Transverse colon (tissue), 4 donors: Measurements from ENCODE around the gene KCNQ4. TPM values are rescaled to one million over a fixed set of nuclear protein-coding genes. Genes with fewer than 3 reads are reported as not detected.

Experiments used
- DNase-seq: peaks from one replicate; pipeline ENCODE4 v3.0.0-alpha.2; 2019
- H3K27ac ChIP-seq, 4 donors: fragments of 200-600 bp; sonication (generic); 2 replicates each; pipeline ENCODE4 v1.5.1; 2016 to 2018; ENCODE audit warnings: inconsistent platforms in 4 of 4
- H3K27me3 ChIP-seq: fragments of 200-600 bp; sonication (generic); 2 replicates; pipeline ENCODE4 v1.5.1; 2017; ENCODE audit warnings: inconsistent platforms
- H3K36me3 ChIP-seq, 4 donors: fragments of 200-600 bp; sonication (generic); 2 replicates each; pipeline ENCODE4 v1.5.1; 2017 to 2019; ENCODE audit warnings: inconsistent platforms in 4 of 4
- H3K4me1 ChIP-seq, 4 donors: fragments of 200-600 bp; sonication (generic); 2 replicates each; pipeline ENCODE4 v1.5.1; 2017 to 2020; ENCODE audit warnings: inconsistent platforms in 4 of 4
- H3K4me3 ChIP-seq, 4 donors: fragments of 200-600 bp; sonication (generic); 1 replicate in 1 of 4; 2 replicates in 3 of 4; pipeline versions ENCODE4 v1.5.1 to v1.6.1; 2017 to 2019; ENCODE audit warnings: inconsistent platforms in 4 of 4
- H3K9me3 ChIP-seq, 2 donors: fragments of 200-600 bp; sonication (generic); 2 replicates each; pipeline ENCODE4 v1.5.1; 2017 to 2019; ENCODE audit warnings: inconsistent platforms in 2 of 2
- CTCF ChIP-seq, 5 experiments: fragments of 200-600 bp in 3 of 5; fragments of 450-650 bp in 2 of 5; sonication (generic) in 3 of 5; IDR thresholded peaks; 1 replicate in 2 of 5; 2 replicates in 3 of 5; pipeline ENCODE4 v1.5.1; 2016 to 2017; ENCODE audit warnings: antibody characterized with exemption in 5 of 5, inconsistent platforms in 3 of 5, mild to moderate bottlenecking in 2 of 5, moderate library complexity in 1 of 5
- EP300 ChIP-seq: sonication (generic); formaldehyde crosslinking; IDR thresholded peaks from one replicate; pipeline ENCODE4 v1.6.1; 2017; ENCODE audit warnings: antibody characterized with exemption, low read depth
- POLR2A ChIP-seq: fragments of 450-650 bp; IDR thresholded peaks from one replicate; pipeline ENCODE4 v1.6.1; 2016; ENCODE audit warnings: antibody characterized with exemption, mild to moderate bottlenecking, moderate library complexity
- POLR2AphosphoS5 ChIP-seq, 3 donors: sonication (generic); formaldehyde crosslinking; IDR thresholded peaks; one replicate each; pipeline ENCODE4 v1.6.1; 2016; ENCODE audit warnings: antibody characterized with exemption in 3 of 3
- whole genome bisulfite sequencing, 2 donors: methylation state at CpG; one replicate each; pipeline ENCODE4 v1.1.5; 2018; ENCODE audit warnings: low coverage in 1 of 2; 5-methylcytosine and 5-hydroxymethylcytosine counted together
- in situ Hi-C, 4 donors: fragments of 200-750 bp; cut with MboI; loops; one replicate each; pipeline versions ENCODE4 v1.15.0 to v1.15.1; 2017; ENCODE audit warnings: low sequenced_read_pairs in 3 of 4, low pct_ligation_motif_present in 1 of 4, low pct_unique_long_range_greater_than_20kb in 1 of 4
- intact Hi-C: fragments of 100-400 bp; cut with DNase I; formaldehyde crosslinking; loops from one replicate; pipeline ENCODE4 v1.15.1; 2023; ENCODE audit warnings: low total_unique reads
- total RNA-seq, 4 donors: library from RNA; depleted of rRNA; stranded (reverse); fragments of >200 nt; gene quantifications; one replicate each; pipeline ENCODE4 v1.1.0, GENCODE V29; 2016

The KCNQ4 gene
- total RNA-seq, 4 donors from 2014 or later, result 3.1 to 33.7 (median 3.6) TPM

GRCh38 chr1:40815420-40815819 is 31.8 kb downstream of the KCNQ4 start:
- in situ Hi-C loops, result no loop called here
- H3K4me1 ChIP-seq, result peaks cover 0 to 8% (median 6%) of the 10 kb centered on the region in 4 donors
- 50 to 70% methylated on average over 2 to 9 of the region's 9 CpGs for WGBS, 2 donors

GRCh38 chr1:40817791-40818263 is 34.2 kb downstream of the KCNQ4 start:
- H3K9me3 ChIP-seq, result no peaks in the 10 kb centered on the region
- TF ChIP-seq EP300, result no peak
- TF ChIP-seq CTCF (IDR thresholded peaks at IDR 0.05), result no peak
- TF ChIP-seq POLR2A, result no peak
- TF ChIP-seq POLR2AphosphoS5 (IDR thresholded peaks at IDR 0.05), result no peak
- H3K36me3 ChIP-seq, result no peaks in the 10 kb centered on the region
- WGBS, 2 donors, result 57 to 80% methylated on average over 1 to 19 of the region's 19 CpGs
- peak overlapping the region in 2 of 4 donors; percentile 32 to 48 for H3K4me3 ChIP-seq
- DNase-seq, result no peak
- no peak overlapping the region for H3K27ac ChIP-seq
- peaks cover 0 to 8% (median 6%) of the 10 kb centered on the region in 4 donors for H3K4me1 ChIP-seq
- no peaks in the 10 kb centered on the region for H3K27me3 ChIP-seq
- in situ Hi-C loops, result no loop called here
- intact Hi-C loops, result no loop called here

More at GRCh38 chr1:40815420-40815819, 31.8 kb downstream of the KCNQ4 start:
- intact Hi-C loops, result no loop called here
- Histone ChIP-seq H3K27me3 (no peaks in the 10 kb centered on the region), H3K36me3 (no peaks in the 10 kb centered on the region), H3K4me3 (no peak overlapping the region), H3K9me3 (no peaks in the 10 kb centered on the region), H3K27ac (no peak overlapping the region)
- no peak for DNase-seq
- TF ChIP-seq EP300, result no peak
- TF ChIP-seq POLR2AphosphoS5 (IDR thresholded peaks at IDR 0.05), result no peak

- H3K36me3 ChIP-seq, result no peaks in the 10 kb centered on the region
- intact Hi-C loops (no loop called here), in situ Hi-C loops (no loop called here)
- H3K27ac ChIP-seq, result no peak overlapping the region
- peaks cover 0 to 8% (median 6%) of the 10 kb centered on the region in 4 donors for H3K4me1 ChIP-seq
- H3K27me3 ChIP-seq, result no peaks in the 10 kb centered on the region
- peak; percentile 84 for DNase-seq
- WGBS, 2 donors, result 24% methylated on average over 49 of the region's 59 CpGs; no CpG with 5 or more reads in 1 of the 2 donors
- TF ChIP-seq POLR2AphosphoS5 (IDR thresholded peaks at IDR 0.05) (no peak), POLR2A (peak; percentile 23)
- H3K9me3 ChIP-seq, result no peaks in the 10 kb centered on the region
- H3K4me3 ChIP-seq, result peak overlapping the region in 3 of 4 donors; percentile 16 to 48 (median 32)
Observed at GRCh38 chr1:40818264-40818961, 34.8 kb downstream of the KCNQ4 start.

GRCh38 chr1:40819101-40819500 is 35.5 kb downstream of the KCNQ4 start:
- H3K27ac ChIP-seq, result no peak overlapping the region
- no peak for DNase-seq
- 70 to 81% methylated on average over 8 to 26 of the region's 26 CpGs for WGBS, 2 donors
- H3K4me3 ChIP-seq, result peak overlapping the region in 1 of 4 donors; percentile 48
- TF ChIP-seq POLR2AphosphoS5 (IDR thresholded peaks at IDR 0.05) (no peak), CTCF (IDR thresholded peaks at IDR 0.05) (no peak), POLR2A (no peak), EP300 (no peak)
- intact Hi-C loops (no loop called here), in situ Hi-C loops (no loop called here)
- H3K36me3 ChIP-seq, result no peaks in the 10 kb centered on the region
- no peaks in the 10 kb centered on the region for H3K27me3 ChIP-seq
- peaks cover 0 to 8% (median 6%) of the 10 kb centered on the region in 4 donors for H3K4me1 ChIP-seq
- no peaks in the 10 kb centered on the region for H3K9me3 ChIP-seq

- intact Hi-C loops, result no loop called here
- Histone ChIP-seq H3K36me3 (no peaks in the 10 kb centered on the region), H3K4me1 (peaks cover 0 to 13% (median 7%) of the 10 kb centered on the region in 4 donors), H3K9me3 (no peaks in the 10 kb centered on the region), H3K27ac (no peak overlapping the region), H3K27me3 (no peaks in the 10 kb centered on the region), H3K4me3 (no peak overlapping the region)
- WGBS, 2 donors, result 93% methylated on average over 3 of the region's 3 CpGs; no CpG with 5 or more reads in 1 of the 2 donors
- no peak for TF ChIP-seq POLR2A
- TF ChIP-seq EP300, result no peak
- no peak for TF ChIP-seq CTCF (IDR thresholded peaks at IDR 0.05)
- TF ChIP-seq POLR2AphosphoS5 (IDR thresholded peaks at IDR 0.05), result no peak
- in situ Hi-C loops, result no loop called here
- no peak for DNase-seq
Observed at GRCh38 chr1:40820251-40820797, 36.7 kb downstream of the KCNQ4 start.
